Measurements from ENCODE around the gene PAFAH1B2.

DNA sequence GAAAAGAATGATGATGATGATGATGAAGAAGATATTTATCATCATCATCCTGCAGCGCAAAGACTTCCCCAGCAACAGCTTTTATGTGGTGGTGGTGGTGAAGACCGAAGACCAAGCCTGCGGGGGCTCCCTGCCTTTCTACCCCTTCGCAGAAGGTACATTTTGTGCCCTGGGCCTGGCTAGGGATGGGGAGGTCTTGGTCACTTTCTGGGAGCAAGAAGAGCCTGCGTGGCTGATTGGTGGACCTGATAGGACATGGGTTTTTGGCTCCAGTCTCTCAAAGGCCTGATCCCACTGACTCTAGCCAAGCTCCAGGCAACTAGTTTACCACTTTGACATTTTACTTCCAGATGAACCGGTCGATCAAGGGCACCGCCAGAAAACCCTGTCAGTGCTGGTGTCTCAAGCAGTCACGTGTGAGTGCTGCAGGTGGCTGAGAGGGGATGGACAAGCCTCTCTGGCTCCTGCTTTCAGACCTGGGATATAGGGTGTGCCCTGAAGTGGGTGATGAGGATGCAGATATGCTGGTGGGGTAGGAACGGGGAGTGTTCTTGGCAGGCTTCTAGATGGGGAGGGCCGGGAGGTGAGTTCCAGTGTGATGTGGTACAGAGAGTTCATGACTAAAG, 39.8 kb downstream of the PAFAH1B2 start:
- TF ChIP-seq POLR2A (IDR thresholded peaks at IDR 0.05; ENCODE audit: low read depth, low read length) (no peak), RAD21 (IDR thresholded peaks at IDR 0.05; ENCODE audit: insufficient read depth, low read depth, low read length) (no peak), POLR2AphosphoS2 (IDR thresholded peaks at IDR 0.05; ENCODE audit: low read depth, low read length) (no peak), NRF1 (conservative IDR thresholded peaks at IDR 0.05; ENCODE audit: low read depth, low read length) (no peak), TBL1XR1 (IDR thresholded peaks at IDR 0.05; ENCODE audit: low read depth, low read length) (no peak), TCF3 (IDR thresholded peaks at IDR 0.05; ENCODE audit: borderline replicate concordance, insufficient read depth, low read depth, low read length) (no peak), MXI1 (IDR thresholded peaks at IDR 0.05; ENCODE audit: low read depth, low read length) (no peak), SMAD1 (IDR thresholded peaks at IDR 0.05; ENCODE audit: low read depth, partially characterized antibody) (no peak), SMC3 (IDR thresholded peaks at IDR 0.05; ENCODE audit: borderline replicate concordance, low read length) (no peak), EZH2 (IDR thresholded peaks at IDR 0.05; ENCODE audit: borderline replicate concordance, control insufficient read depth, low read depth, low read length) (no peak), ZNF622 (IDR thresholded peaks at IDR 0.05) (no peak)
- TF ChIP-seq, protein P1, sequence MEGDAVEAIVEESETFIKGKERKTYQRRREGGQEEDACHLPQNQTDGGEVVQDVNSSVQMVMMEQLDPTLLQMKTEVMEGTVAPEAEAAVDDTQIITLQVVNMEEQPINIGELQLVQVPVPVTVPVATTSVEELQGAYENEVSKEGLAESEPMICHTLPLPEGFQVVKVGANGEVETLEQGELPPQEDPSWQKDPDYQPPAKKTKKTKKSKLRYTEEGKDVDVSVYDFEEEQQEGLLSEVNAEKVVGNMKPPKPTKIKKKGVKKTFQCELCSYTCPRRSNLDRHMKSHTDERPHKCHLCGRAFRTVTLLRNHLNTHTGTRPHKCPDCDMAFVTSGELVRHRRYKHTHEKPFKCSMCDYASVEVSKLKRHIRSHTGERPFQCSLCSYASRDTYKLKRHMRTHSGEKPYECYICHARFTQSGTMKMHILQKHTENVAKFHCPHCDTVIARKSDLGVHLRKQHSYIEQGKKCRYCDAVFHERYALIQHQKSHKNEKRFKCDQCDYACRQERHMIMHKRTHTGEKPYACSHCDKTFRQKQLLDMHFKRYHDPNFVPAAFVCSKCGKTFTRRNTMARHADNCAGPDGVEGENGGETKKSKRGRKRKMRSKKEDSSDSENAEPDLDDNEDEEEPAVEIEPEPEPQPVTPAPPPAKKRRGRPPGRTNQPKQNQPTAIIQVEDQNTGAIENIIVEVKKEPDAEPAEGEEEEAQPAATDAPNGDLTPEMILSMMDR (IDR thresholded peaks at IDR 0.05 in 2 of 3, conservative IDR thresholded peaks at IDR 0.05 in 1 of 3; ENCODE audit: control insufficient read depth in 2 of 3, extremely low read depth in 1 of 3, insufficient read depth in 1 of 3, low read depth in 3 of 3, low read length in 3 of 3) = no peak
- TF ChIP-seq, protein P2, sequence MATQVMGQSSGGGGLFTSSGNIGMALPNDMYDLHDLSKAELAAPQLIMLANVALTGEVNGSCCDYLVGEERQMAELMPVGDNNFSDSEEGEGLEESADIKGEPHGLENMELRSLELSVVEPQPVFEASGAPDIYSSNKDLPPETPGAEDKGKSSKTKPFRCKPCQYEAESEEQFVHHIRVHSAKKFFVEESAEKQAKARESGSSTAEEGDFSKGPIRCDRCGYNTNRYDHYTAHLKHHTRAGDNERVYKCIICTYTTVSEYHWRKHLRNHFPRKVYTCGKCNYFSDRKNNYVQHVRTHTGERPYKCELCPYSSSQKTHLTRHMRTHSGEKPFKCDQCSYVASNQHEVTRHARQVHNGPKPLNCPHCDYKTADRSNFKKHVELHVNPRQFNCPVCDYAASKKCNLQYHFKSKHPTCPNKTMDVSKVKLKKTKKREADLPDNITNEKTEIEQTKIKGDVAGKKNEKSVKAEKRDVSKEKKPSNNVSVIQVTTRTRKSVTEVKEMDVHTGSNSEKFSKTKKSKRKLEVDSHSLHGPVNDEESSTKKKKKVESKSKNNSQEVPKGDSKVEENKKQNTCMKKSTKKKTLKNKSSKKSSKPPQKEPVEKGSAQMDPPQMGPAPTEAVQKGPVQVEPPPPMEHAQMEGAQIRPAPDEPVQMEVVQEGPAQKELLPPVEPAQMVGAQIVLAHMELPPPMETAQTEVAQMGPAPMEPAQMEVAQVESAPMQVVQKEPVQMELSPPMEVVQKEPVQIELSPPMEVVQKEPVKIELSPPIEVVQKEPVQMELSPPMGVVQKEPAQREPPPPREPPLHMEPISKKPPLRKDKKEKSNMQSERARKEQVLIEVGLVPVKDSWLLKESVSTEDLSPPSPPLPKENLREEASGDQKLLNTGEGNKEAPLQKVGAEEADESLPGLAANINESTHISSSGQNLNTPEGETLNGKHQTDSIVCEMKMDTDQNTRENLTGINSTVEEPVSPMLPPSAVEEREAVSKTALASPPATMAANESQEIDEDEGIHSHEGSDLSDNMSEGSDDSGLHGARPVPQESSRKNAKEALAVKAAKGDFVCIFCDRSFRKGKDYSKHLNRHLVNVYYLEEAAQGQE (IDR thresholded peaks at IDR 0.05; ENCODE audit: low read depth, low read length) = no peak
- TF ChIP-seq, protein P3, sequence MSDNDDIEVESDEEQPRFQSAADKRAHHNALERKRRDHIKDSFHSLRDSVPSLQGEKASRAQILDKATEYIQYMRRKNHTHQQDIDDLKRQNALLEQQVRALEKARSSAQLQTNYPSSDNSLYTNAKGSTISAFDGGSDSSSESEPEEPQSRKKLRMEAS (IDR thresholded peaks at IDR 0.05; ENCODE audit: low read depth, low read length) = no peak
